Measurements from ENCODE around the gene ADRA2A. TPM values are rescaled to one million over a fixed set of nuclear protein-coding genes. Genes with fewer than 3 reads are reported as not detected.

ADRA2A gene
- total and polyA plus RNA-seq, 10 of the 15 experiments (the other 5 are each of a cell fraction or from before 2014, with no cell fraction given) = 0.08 TPM; not detected in 9

GRCh38 chr10:111034598-111035310 is 42.1 kb upstream of the ADRA2A start (continued):
- TF ChIP-seq BACH1 (IDR thresholded peaks at IDR 0.05; ENCODE audit: borderline replicate concordance) (no peak), NFIC (IDR thresholded peaks at IDR 0.05; ENCODE audit: low read depth, low read length) (no peak), IKZF1 (conservative IDR thresholded peaks at IDR 0.05) (no peak), CTCF (IDR thresholded peaks at IDR 0.05 in 2 of 3, conservative IDR thresholded peaks at IDR 0.05 in 1 of 3; ENCODE audit: control insufficient read depth in 2 of 3, extremely low read depth in 1 of 3, insufficient read depth in 1 of 3, low read depth in 3 of 3, low read length in 3 of 3) (no peak), MEF2A (IDR thresholded peaks at IDR 0.05; ENCODE audit: insufficient read depth, low read depth, low read length) (no peak), RAD51 (IDR thresholded peaks at IDR 0.05) (no peak), DPF2 (IDR thresholded peaks at IDR 0.05) (no peak), RFX5 (IDR thresholded peaks at IDR 0.05; ENCODE audit: low read depth, low read length) (no peak), ZNF384 (IDR thresholded peaks at IDR 0.05; ENCODE audit: borderline replicate concordance, low read depth, low read length) (no peak)

- ATAC-seq = no peak
- Histone ChIP-seq H3K4me3 (no peak overlapping the region), H2AFZ (ENCODE audit: control insufficient read depth, low read depth, low read length) (no peak overlapping the region), H3K9ac (ENCODE audit: control insufficient read depth, insufficient read depth, low read length) (no peak overlapping the region), H3K4me1 (ENCODE audit: control insufficient read depth, insufficient read depth, low read length) (no peaks in the 10 kb centered on the region), H3K27ac (ENCODE audit: control insufficient read depth, insufficient read depth) (no peak overlapping the region), H3K4me2 (ENCODE audit: control insufficient read depth, insufficient read depth) (no peak overlapping the region), H3K36me3 (ENCODE audit: control insufficient read depth in 2 of 2, insufficient read depth in 2 of 2, low read length in 1 of 2) (peaks cover 0 to 4% of the 10 kb centered on the region in 2 experiments; a peak in 1 of 4 replicates), H3K79me2 (ENCODE audit: control insufficient read depth, insufficient read depth, low read length) (no peaks in the 10 kb centered on the region), H4K20me1 (ENCODE audit: control insufficient read depth, insufficient read depth) (no peaks in the 10 kb centered on the region), H3K27me3 (replicated peaks in 1 of 2; ENCODE audit: control insufficient read depth in 2 of 2, insufficient read depth in 2 of 2, low read length in 1 of 2) (no peaks in the 10 kb centered on the region), H3K9me3 (replicated peaks; ENCODE audit: control insufficient read depth, insufficient read depth, low read length) (peaks cover 9% of the 10 kb centered on the region; the same call in 2 of the 3 replicates)
- CTCF ChIA-PET = no interaction called here
- no TSS peak for BruUV-seq (replicated peaks)
- FAIRE-seq = no peak
- DNase-seq (ENCODE audit: low read depth, low spot score) = no peak
- RAD21 ChIA-PET (ENCODE audit: unreplicated experiment) = no interaction called here
- in situ Hi-C loops (cut with MboI) = no loop called here
- SMC1A ChIA-PET (ENCODE audit: uncharacterized antibody, unreplicated experiment) = no interaction called here
- intact Hi-C loops (cut with micrococcal nuclease; ENCODE audit: unreplicated experiment) = no loop called here
- POLR2A ChIA-PET = no interaction called here
- TF ChIP-seq GATAD2B (conservative IDR thresholded peaks at IDR 0.05; ENCODE audit: low read depth) (no peak), TCF12 (IDR thresholded peaks at IDR 0.05; ENCODE audit: low read depth, low read length) (no peak), CHD4 (IDR thresholded peaks at IDR 0.05) (no peak), EP300 (IDR thresholded peaks at IDR 0.05; ENCODE audit: borderline replicate concordance in 1 of 2, control insufficient read depth in 1 of 2, low read depth in 2 of 2, low read length in 2 of 2) (no peak), PKNOX1 (IDR thresholded peaks at IDR 0.05) (no peak), PBX3 (IDR thresholded peaks at IDR 0.05; ENCODE audit: insufficient replicate concordance, low read depth, low read length) (no peak), SMC3 (IDR thresholded peaks at IDR 0.05; ENCODE audit: borderline replicate concordance, low read length) (no peak), USF2 (IDR thresholded peaks at IDR 0.05; ENCODE audit: borderline replicate concordance, low read depth, low read length) (no peak), ZNF24 (IDR thresholded peaks at IDR 0.05) (no peak), ASH2L (IDR thresholded peaks at IDR 0.05; ENCODE audit: borderline replicate concordance, low read depth) (no peak), BMI1 (IDR thresholded peaks at IDR 0.05; ENCODE audit: borderline replicate concordance) (no peak)
These were observed 41.3 kb upstream of the ADRA2A start for GRCh38 chr10:111035542-111035941.

All from GM12878 (cell line).